Measurements from ENCODE around the gene SNX19. TPM values are rescaled to one million over a fixed set of nuclear protein-coding genes. Genes with fewer than 3 reads are reported as not detected.
A peak's percentile ranks its signal among the peaks of the same experiment; 100 is the strongest.

Gene SNX19
- total RNA-seq, 1 donor from 2014 or later = 137 TPM

GRCh38 chr11:130842001-130842400 is 74.3 kb downstream of the SNX19 start:
- peaks cover 0 to 4% of the 10 kb centered on the region in 2 donors for H3K4me1 ChIP-seq
- intact Hi-C loops (cut with DNase I) = no loop called here
- no peak overlapping the region for H3K27ac ChIP-seq
- no peaks in the 10 kb centered on the region for H3K36me3 ChIP-seq
- no peak for DNase-seq (ENCODE audit: low spot score in 2 of 2)
- no peaks in the 10 kb centered on the region for H3K27me3 ChIP-seq
- no peak for TF ChIP-seq CTCF (IDR thresholded peaks at IDR 0.05)
- peaks cover 5 to 8% of the 10 kb centered on the region in 2 donors for H3K9me3 ChIP-seq
- no peak overlapping the region for H3K4me3 ChIP-seq

GRCh38 chr11:130840679-130841078 is 75.6 kb downstream of the SNX19 start:
- TF ChIP-seq CTCF (IDR thresholded peaks at IDR 0.05) = no peak
- no peak for DNase-seq (ENCODE audit: low spot score in 2 of 2)
- H3K27me3 ChIP-seq = no peaks in the 10 kb centered on the region
- H3K4me3 ChIP-seq = no peak overlapping the region
- H3K36me3 ChIP-seq = no peaks in the 10 kb centered on the region
- peaks cover 5 to 14% of the 10 kb centered on the region in 2 donors for H3K9me3 ChIP-seq
- H3K27ac ChIP-seq = peak overlapping the region in 1 of 2 donors; percentile 46
- H3K4me1 ChIP-seq = peaks cover 0 to 4% of the 10 kb centered on the region in 2 donors
- intact Hi-C loops (cut with DNase I) = no loop called here

GRCh38 chr11:130839981-130840666 is 76.2 kb downstream of the SNX19 start:
- Histone ChIP-seq H3K27me3 (no peaks in the 10 kb centered on the region), H3K9me3 (peaks cover 5 to 14% of the 10 kb centered on the region in 2 donors), H3K4me3 (no peak overlapping the region), H3K4me1 (peaks cover 0 to 4% of the 10 kb centered on the region in 2 donors), H3K27ac (peak overlapping the region in 1 of 2 donors; percentile 46), H3K36me3 (no peaks in the 10 kb centered on the region)
- intact Hi-C loops (cut with DNase I) = no loop called here
- no peak for TF ChIP-seq CTCF (IDR thresholded peaks at IDR 0.05)
- DNase-seq (ENCODE audit: low spot score in 2 of 2) = no peak

GRCh38 chr11:130837194-130837593 is 79.1 kb downstream of the SNX19 start:
- H3K4me3 ChIP-seq = no peak overlapping the region

GRCh38 chr11:130834886-130835285 is 81.4 kb downstream of the SNX19 start:
- Histone ChIP-seq H3K36me3 (no peaks in the 10 kb centered on the region), H3K27ac (no peak overlapping the region), H3K4me1 (peaks cover 0 to 8% of the 10 kb centered on the region in 2 donors), H3K9me3 (peaks cover 5 to 14% of the 10 kb centered on the region in 2 donors), H3K4me3 (no peak overlapping the region), H3K27me3 (no peaks in the 10 kb centered on the region)
- intact Hi-C loops (cut with DNase I) = no loop called here
- no peak for DNase-seq (ENCODE audit: low spot score in 2 of 2)
- no peak for TF ChIP-seq CTCF (IDR thresholded peaks at IDR 0.05)

More at GRCh38 chr11:130837194-130837593, 79.1 kb downstream of the SNX19 start:
- Histone ChIP-seq H3K4me1 (peaks cover 0 to 4% of the 10 kb centered on the region in 2 donors), H3K27ac (no peak overlapping the region), H3K36me3 (no peaks in the 10 kb centered on the region), H3K9me3 (peaks cover 5 to 14% of the 10 kb centered on the region in 2 donors), H3K27me3 (no peaks in the 10 kb centered on the region)
- no peak for TF ChIP-seq CTCF (IDR thresholded peaks at IDR 0.05)
- intact Hi-C loops (cut with DNase I) = no loop called here
- DNase-seq (ENCODE audit: low spot score in 2 of 2) = no peak
